ENCODE measurements around the gene ORM1.
"Not testable (repeated sequence)": the region's sequence is repeated elsewhere in the genome, so short reads cannot be mapped to it uniquely, and the experiment has no call there.

DNA sequence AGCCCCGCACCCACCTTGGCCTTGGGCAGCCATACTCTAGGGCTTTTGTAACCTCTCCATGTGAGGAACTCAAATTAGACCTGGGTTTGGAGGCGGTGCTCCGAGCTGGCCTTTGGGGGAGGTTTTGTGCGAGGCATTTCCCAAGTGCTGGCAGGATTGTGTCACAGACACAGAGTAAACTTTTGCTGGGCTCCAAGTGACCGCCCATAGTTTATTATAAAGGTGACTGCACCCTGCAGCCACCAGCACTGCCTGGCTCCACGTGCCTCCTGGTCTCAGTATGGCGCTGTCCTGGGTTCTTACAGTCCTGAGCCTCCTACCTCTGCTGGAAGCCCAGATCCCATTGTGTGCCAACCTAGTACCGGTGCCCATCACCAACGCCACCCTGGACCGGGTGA lies 6.7 kb downstream of the ORM1 start, which contains the start of gene ORM2:
- not testable (repeated sequence) for TF ChIP-seq GATA2, GATA3 (IDR thresholded peaks at IDR 0.05; ENCODE audit: low read depth, low read length)

Measured in SH-SY5Y (cell line).